ENCODE measurements around the gene ERC2. TPM values are rescaled to one million over a fixed set of nuclear protein-coding genes. Genes with fewer than 3 reads are reported as not detected.

The ERC2 gene
- total and polyA plus RNA-seq, 7 experiments from 2014 or later: not detected

GRCh38 chr3:55858727-55859126 lies 609.5 kb downstream of the ERC2 start:
- ChIA-PET CTCF (no interaction called here), POLR2A (no interaction called here)
- ATAC-seq (no peak), DNase-seq (no peak)
- H3K27me3 Mint-ChIP-seq: no peaks in the 10 kb centered on the region
- Histone ChIP-seq H3K27me3 (ENCODE audit: control insufficient read depth in 2 of 2, insufficient read depth in 2 of 2, low read length in 2 of 2) (no peaks in the 10 kb centered on the region), H3K4me3 (ENCODE audit: low read length) (no peak overlapping the region), H3K36me3 (ENCODE audit: control insufficient read depth in 2 of 3, insufficient read depth in 3 of 3, low read length in 3 of 3) (no peaks in the 10 kb centered on the region), H3K4me1 (ENCODE audit: control insufficient read depth in 2 of 2, insufficient read depth in 2 of 2, low read length in 2 of 2) (no peaks in the 10 kb centered on the region), H3K27ac (ENCODE audit: low read depth, low read length) (no peak overlapping the region), H3K9me3 (ENCODE audit: control insufficient read depth in 2 of 3, low read length in 3 of 3) (no peaks in the 10 kb centered on the region)
- H3K27ac Mint-ChIP-seq: no peak overlapping the region
- H3K36me3 Mint-ChIP-seq: no peaks in the 10 kb centered on the region
- intact Hi-C loops (cut with micrococcal nuclease): no loop called here
- H3K4me1 Mint-ChIP-seq: no peaks in the 10 kb centered on the region
- H3K4me3 Mint-ChIP-seq: no peak overlapping the region
- peaks cover 0 to 2% (median 0%) of the 10 kb centered on the region in 11 donors for H3K9me3 Mint-ChIP-seq

GRCh38 chr3:55858302-55858701 lies 610.0 kb downstream of the ERC2 start:
- intact Hi-C loops (cut with micrococcal nuclease): no loop called here
- Histone ChIP-seq H3K27ac (ENCODE audit: low read depth, low read length) (no peak overlapping the region), H3K4me1 (ENCODE audit: control insufficient read depth in 2 of 2, insufficient read depth in 2 of 2, low read length in 2 of 2) (no peaks in the 10 kb centered on the region), H3K4me3 (ENCODE audit: low read length) (no peak overlapping the region), H3K9me3 (ENCODE audit: control insufficient read depth in 2 of 3, low read length in 3 of 3) (no peaks in the 10 kb centered on the region), H3K36me3 (ENCODE audit: control insufficient read depth in 2 of 3, insufficient read depth in 3 of 3, low read length in 3 of 3) (no peaks in the 10 kb centered on the region), H3K27me3 (ENCODE audit: control insufficient read depth in 2 of 2, insufficient read depth in 2 of 2, low read length in 2 of 2) (no peaks in the 10 kb centered on the region)
- H3K4me1 Mint-ChIP-seq: no peaks in the 10 kb centered on the region
- ATAC-seq (no peak), DNase-seq (no peak)
- POLR2A ChIA-PET: no interaction called here
- H3K9me3 Mint-ChIP-seq: peaks cover 0 to 2% (median 0%) of the 10 kb centered on the region in 11 donors
- CTCF ChIA-PET: no interaction called here
- no peaks in the 10 kb centered on the region for H3K27me3 Mint-ChIP-seq
- H3K27ac Mint-ChIP-seq: no peak overlapping the region
- no peaks in the 10 kb centered on the region for H3K36me3 Mint-ChIP-seq
- no peak overlapping the region for H3K4me3 Mint-ChIP-seq

DNA sequence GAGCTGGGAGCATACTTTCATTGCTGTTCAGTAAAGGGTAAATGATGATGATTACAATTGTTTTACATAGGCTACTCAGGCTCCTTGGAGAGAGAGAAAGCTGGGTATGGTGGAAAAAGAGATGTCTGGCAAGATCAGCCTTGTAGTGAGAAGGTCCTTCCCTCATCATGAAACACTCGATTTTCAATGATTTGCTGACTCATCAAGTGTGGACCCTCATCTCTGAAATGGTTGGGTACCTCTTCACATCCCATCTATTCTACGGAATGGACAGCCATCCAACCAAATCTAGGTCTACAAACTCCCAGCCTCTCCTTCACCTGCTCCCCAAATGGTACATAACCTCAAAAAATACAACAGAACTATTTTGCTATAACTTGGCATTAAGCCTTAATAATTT lies 610.6 kb downstream of the ERC2 start:
- H3K36me3 ChIP-seq (ENCODE audit: control insufficient read depth in 2 of 3, insufficient read depth in 3 of 3, low read length in 3 of 3): no peaks in the 10 kb centered on the region
- CTCF ChIA-PET: no interaction called here
- no peak overlapping the region for H3K27ac Mint-ChIP-seq
- H3K4me3 ChIP-seq (ENCODE audit: low read length): no peak overlapping the region
- no peaks in the 10 kb centered on the region for H3K36me3 Mint-ChIP-seq
- POLR2A ChIA-PET: no interaction called here
- intact Hi-C loops (cut with micrococcal nuclease): no loop called here
- H3K27ac ChIP-seq (ENCODE audit: low read depth, low read length): no peak overlapping the region
- H3K4me1 Mint-ChIP-seq: no peaks in the 10 kb centered on the region
- no peaks in the 10 kb centered on the region for H3K27me3 Mint-ChIP-seq
- H3K27me3 ChIP-seq (ENCODE audit: control insufficient read depth in 2 of 2, insufficient read depth in 2 of 2, low read length in 2 of 2): no peaks in the 10 kb centered on the region
- no peaks in the 10 kb centered on the region for H3K4me1 ChIP-seq (ENCODE audit: control insufficient read depth in 2 of 2, insufficient read depth in 2 of 2, low read length in 2 of 2)
- no peak overlapping the region for H3K4me3 Mint-ChIP-seq
- H3K9me3 ChIP-seq (ENCODE audit: control insufficient read depth in 2 of 3, low read length in 3 of 3): no peaks in the 10 kb centered on the region
- ATAC-seq: no peak
- DNase-seq: no peak
- peaks cover 0 to 2% (median 0%) of the 10 kb centered on the region in 11 donors for H3K9me3 Mint-ChIP-seq

DNA sequence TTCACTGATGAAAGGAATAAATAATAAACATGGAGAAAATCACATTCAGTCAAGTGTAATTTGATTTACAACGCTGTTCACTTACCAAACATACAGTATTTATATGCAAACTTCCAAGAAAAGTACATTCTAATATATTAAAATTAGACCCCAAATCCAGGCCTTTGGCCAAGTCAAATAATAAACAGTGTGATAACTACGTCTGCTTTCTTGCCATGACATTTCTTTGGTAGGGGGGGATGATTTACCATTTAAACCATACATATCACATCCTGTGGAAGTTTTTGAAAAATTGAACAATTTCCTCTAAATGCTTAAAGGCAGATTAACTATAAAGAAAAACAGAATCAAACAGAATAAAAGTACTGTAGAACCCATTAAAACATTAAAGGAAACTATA lies 613.0 kb downstream of the ERC2 start:
- no peak for DNase-seq
- no peak for ATAC-seq
- Mint-ChIP-seq H3K36me3 (no peaks in the 10 kb centered on the region), H3K27ac (no peak overlapping the region), H3K9me3 (peaks cover 0 to 4% (median 0%) of the 10 kb centered on the region in 11 donors), H3K4me1 (no peaks in the 10 kb centered on the region), H3K27me3 (no peaks in the 10 kb centered on the region), H3K4me3 (no peak overlapping the region)
- H3K4me3 ChIP-seq (ENCODE audit: low read length): no peak overlapping the region
- no peaks in the 10 kb centered on the region for H3K4me1 ChIP-seq (ENCODE audit: control insufficient read depth in 2 of 2, insufficient read depth in 2 of 2, low read length in 2 of 2)
- POLR2A ChIA-PET: no interaction called here
- intact Hi-C loops (cut with micrococcal nuclease): no loop called here
- H3K27me3 ChIP-seq (ENCODE audit: control insufficient read depth in 2 of 2, insufficient read depth in 2 of 2, low read length in 2 of 2): no peaks in the 10 kb centered on the region
- no peaks in the 10 kb centered on the region for H3K9me3 ChIP-seq (ENCODE audit: control insufficient read depth in 2 of 3, low read length in 3 of 3)
- CTCF ChIA-PET: no interaction called here
- no peak overlapping the region for H3K27ac ChIP-seq (ENCODE audit: low read depth, low read length)
- no peaks in the 10 kb centered on the region for H3K36me3 ChIP-seq (ENCODE audit: control insufficient read depth in 2 of 3, insufficient read depth in 3 of 3, low read length in 3 of 3)

DNA sequence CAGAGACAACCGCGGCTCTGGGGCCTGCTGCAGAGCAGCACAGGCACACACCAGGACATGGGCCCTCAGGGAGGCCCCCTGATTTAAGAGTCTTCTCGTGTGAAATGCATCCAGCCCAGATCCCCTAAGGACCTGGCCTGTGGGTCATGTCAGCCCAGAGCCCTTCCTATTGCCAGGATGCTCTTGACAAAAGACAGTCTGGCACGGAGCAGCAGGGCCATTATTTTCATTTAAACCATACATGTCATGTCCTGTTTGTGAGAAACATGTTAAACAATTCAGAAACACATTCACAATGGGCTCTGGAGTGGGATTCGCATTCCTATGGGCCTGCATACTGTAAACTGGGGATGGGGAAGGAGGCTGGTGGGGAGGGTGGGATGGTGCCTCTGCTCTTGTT lies 613.8 kb downstream of the ERC2 start:
- H3K27ac Mint-ChIP-seq: no peak overlapping the region
- no peaks in the 10 kb centered on the region for H3K27me3 ChIP-seq (ENCODE audit: control insufficient read depth in 2 of 2, insufficient read depth in 2 of 2, low read length in 2 of 2)
- H3K36me3 Mint-ChIP-seq: no peaks in the 10 kb centered on the region
- no peak overlapping the region for H3K4me3 ChIP-seq (ENCODE audit: low read length)
- no peaks in the 10 kb centered on the region for H3K4me1 Mint-ChIP-seq
- POLR2A ChIA-PET: no interaction called here
- H3K4me1 ChIP-seq (ENCODE audit: control insufficient read depth in 2 of 2, insufficient read depth in 2 of 2, low read length in 2 of 2): no peaks in the 10 kb centered on the region
- no peaks in the 10 kb centered on the region for H3K27me3 Mint-ChIP-seq
- H3K27ac ChIP-seq (ENCODE audit: low read depth, low read length): no peak overlapping the region
- ATAC-seq (no peak), DNase-seq (no peak)
- H3K36me3 ChIP-seq (ENCODE audit: control insufficient read depth in 2 of 3, insufficient read depth in 3 of 3, low read length in 3 of 3): no peaks in the 10 kb centered on the region
- no peaks in the 10 kb centered on the region for H3K9me3 ChIP-seq (ENCODE audit: control insufficient read depth in 2 of 3, low read length in 3 of 3)
- intact Hi-C loops (cut with micrococcal nuclease): no loop called here
- CTCF ChIA-PET: no interaction called here
- no peak overlapping the region for H3K4me3 Mint-ChIP-seq
- H3K9me3 Mint-ChIP-seq: peaks cover 0 to 4% (median 0%) of the 10 kb centered on the region in 11 donors

GRCh38 chr3:55852326-55852725 lies 615.9 kb downstream of the ERC2 start:
- Mint-ChIP-seq H3K4me3 (no peak overlapping the region), H3K4me1 (no peaks in the 10 kb centered on the region), H3K27me3 (no peaks in the 10 kb centered on the region), H3K27ac (no peak overlapping the region), H3K9me3 (peaks cover 0 to 7% (median 1%) of the 10 kb centered on the region in 11 donors), H3K36me3 (no peaks in the 10 kb centered on the region)
- Histone ChIP-seq H3K4me3 (ENCODE audit: low read length) (no peak overlapping the region), H3K36me3 (ENCODE audit: control insufficient read depth in 2 of 3, insufficient read depth in 3 of 3, low read length in 3 of 3) (no peaks in the 10 kb centered on the region), H3K27ac (ENCODE audit: low read depth, low read length) (no peak overlapping the region), H3K27me3 (ENCODE audit: control insufficient read depth in 2 of 2, insufficient read depth in 2 of 2, low read length in 2 of 2) (no peaks in the 10 kb centered on the region), H3K4me1 (ENCODE audit: control insufficient read depth in 2 of 2, insufficient read depth in 2 of 2, low read length in 2 of 2) (no peaks in the 10 kb centered on the region), H3K9me3 (ENCODE audit: control insufficient read depth in 2 of 3, low read length in 3 of 3) (no peaks in the 10 kb centered on the region)
- ATAC-seq (no peak), DNase-seq (no peak)
- intact Hi-C loops (cut with micrococcal nuclease): no loop called here
- ChIA-PET CTCF (no interaction called here), POLR2A (no interaction called here)

DNA sequence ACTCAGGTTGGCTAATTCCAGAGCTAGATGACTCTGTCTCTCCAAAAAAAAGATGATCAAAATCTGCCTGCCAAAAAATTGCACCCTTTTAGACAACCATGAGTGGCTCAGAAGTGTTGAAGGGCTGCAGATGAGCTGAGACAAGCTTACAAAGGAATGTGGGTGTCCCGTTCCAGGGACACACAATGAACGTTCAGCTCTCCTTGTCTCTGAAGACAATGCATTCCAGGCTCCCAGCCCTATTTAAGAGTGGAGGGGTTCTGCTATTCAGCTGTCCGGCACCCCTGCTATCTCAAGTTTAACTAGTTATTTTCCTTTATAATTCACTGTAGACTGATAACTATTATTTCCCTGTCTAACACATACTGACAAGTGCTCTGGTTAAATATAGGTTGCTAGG lies 626.1 kb downstream of the ERC2 start:
- H3K27me3 ChIP-seq (ENCODE audit: control insufficient read depth in 2 of 2, insufficient read depth in 2 of 2, low read length in 2 of 2): no peaks in the 10 kb centered on the region
- no peaks in the 10 kb centered on the region for H3K4me1 ChIP-seq (ENCODE audit: control insufficient read depth in 2 of 2, insufficient read depth in 2 of 2, low read length in 2 of 2)
- H3K4me3 Mint-ChIP-seq: no peak overlapping the region
- peaks cover 4 to 31% (median 7%) of the 10 kb centered on the region in 11 donors for H3K9me3 Mint-ChIP-seq
- H3K27ac Mint-ChIP-seq: no peak overlapping the region
- ATAC-seq (no peak), DNase-seq (no peak)
- H3K27ac ChIP-seq (ENCODE audit: low read depth, low read length): no peak overlapping the region
- ChIA-PET POLR2A (no interaction called here), CTCF (no interaction called here)
- no peaks in the 10 kb centered on the region for H3K9me3 ChIP-seq (ENCODE audit: control insufficient read depth in 2 of 3, low read length in 3 of 3)
- H3K36me3 ChIP-seq (ENCODE audit: control insufficient read depth in 2 of 3, insufficient read depth in 3 of 3, low read length in 3 of 3): no peaks in the 10 kb centered on the region
- H3K27me3 Mint-ChIP-seq: no peaks in the 10 kb centered on the region
- no peaks in the 10 kb centered on the region for H3K4me1 Mint-ChIP-seq
- no peak overlapping the region for H3K4me3 ChIP-seq (ENCODE audit: low read length)
- H3K36me3 Mint-ChIP-seq: no peaks in the 10 kb centered on the region
- intact Hi-C loops (cut with micrococcal nuclease): no loop called here
